Measurements from ENCODE around the gene MAMSTR.

DNA sequence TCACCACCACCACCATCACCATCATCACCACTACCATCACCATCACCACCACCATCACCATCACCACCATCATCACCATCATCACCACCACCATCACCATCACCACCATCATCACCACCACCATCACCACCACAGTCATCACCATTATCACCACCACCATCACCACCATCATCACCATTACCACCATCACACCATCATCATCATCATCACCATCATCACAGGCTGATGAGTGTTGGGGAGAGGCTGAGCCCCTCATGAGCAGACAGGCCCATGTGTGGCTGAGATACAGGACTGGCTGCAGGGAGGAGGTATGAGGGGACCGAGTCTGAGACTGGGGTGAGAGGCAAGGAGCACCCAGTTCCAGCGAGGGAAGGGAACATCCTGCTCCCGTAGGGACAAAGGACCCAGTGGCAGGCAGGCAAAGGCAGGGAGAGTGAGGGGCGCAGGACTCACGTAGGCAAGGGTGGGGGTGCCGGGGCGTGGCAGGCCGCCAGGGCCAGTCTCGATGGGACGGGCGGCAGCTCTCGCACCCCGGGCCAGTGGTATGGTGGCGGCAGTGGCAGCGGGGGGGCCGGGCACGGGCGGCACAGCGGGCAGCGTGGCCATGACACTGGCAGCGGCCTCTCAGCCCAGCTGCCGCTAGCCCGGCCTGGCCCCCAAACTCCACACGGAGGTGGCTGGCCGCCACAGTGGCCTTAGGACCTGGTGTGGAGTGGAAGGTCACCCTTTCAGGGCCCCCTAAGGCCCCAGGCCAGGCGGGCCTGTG, 49.4 kb downstream of the MAMSTR start:
- TF ChIP-seq GATA2 (IDR thresholded peaks at IDR 0.05; ENCODE audit: low read depth, low read length) = no peak
- no peak for TF ChIP-seq GATA3 (IDR thresholded peaks at IDR 0.05; ENCODE audit: low read depth, low read length)

Data from SH-SY5Y (cell line).